ENCODE measurements around the gene CREB5.

- no peak for TF ChIP-seq POLR2AphosphoS5 (IDR thresholded peaks at IDR 0.05; ENCODE audit: insufficient read depth, low read depth, low read length)
- no peak for TF ChIP-seq CTCF (IDR thresholded peaks at IDR 0.05; ENCODE audit: extremely low read depth in 1 of 2, insufficient read depth in 1 of 2, low read depth in 1 of 2, low read length in 2 of 2)
- TF ChIP-seq EZH2 (IDR thresholded peaks at IDR 0.05; ENCODE audit: borderline replicate concordance, low read depth, low read length, severe bottlenecking): no peak
- TF ChIP-seq POLR2A (IDR thresholded peaks at IDR 0.05; ENCODE audit: low read depth, low read length): no peak
- no peak for TF ChIP-seq MYC (IDR thresholded peaks at IDR 0.05; ENCODE audit: low read depth, low read length)
- no peak for TF ChIP-seq MAX (IDR thresholded peaks at IDR 0.05; ENCODE audit: insufficient read depth, insufficient read length)
These were observed 217.0 kb downstream of the CREB5 start for GRCh38 chr7:28629216-28629842.

Data from endothelial cell of umbilical vein (primary cell).